SK-N-MC (cell line): Measurements from ENCODE around the gene SLC35F3.

Source experiments
- EZH2 ChIP-seq: fragments of 200-600 bp; sonication (generic); IDR thresholded peaks from one replicate; pipeline ENCODE4 v1.6.1; 2017; ENCODE audit warnings: antibody characterized with exemption
- FOXP2 ChIP-seq: optimal IDR thresholded peaks from 2 replicates; pipeline ENCODE3; 2011; ENCODE audit warnings: mild to moderate bottlenecking, moderate library complexity; ENCODE audit not compliant: insufficient read depth; ENCODE audit errors: extremely low read length, control extremely low read depth
- POLR2AphosphoS5 ChIP-seq: IDR thresholded peaks from 2 replicates; pipeline ENCODE4 v1.6.1; 2012; ENCODE audit warnings: mild to moderate bottlenecking, low read depth, low read length, borderline replicate concordance

DNA sequence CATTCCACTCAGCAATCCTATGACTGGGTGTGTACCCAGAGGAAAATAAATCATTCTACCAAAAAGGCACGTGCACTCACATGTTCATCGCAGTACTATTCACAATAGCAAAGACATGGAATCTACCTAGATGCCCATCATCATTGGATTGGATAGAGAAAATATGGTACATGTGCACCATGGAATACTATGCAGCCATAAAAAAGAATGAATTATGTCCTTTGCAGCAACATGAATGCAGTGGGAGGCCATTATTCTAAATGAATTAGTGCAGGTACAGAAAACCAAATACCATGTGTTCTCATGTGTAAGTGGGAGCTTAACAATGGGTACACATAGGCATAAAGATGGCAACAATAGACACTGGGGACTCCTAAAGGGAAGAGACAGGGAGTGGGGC lies 39.9 kb upstream of the SLC35F3 start:
- TF ChIP-seq POLR2AphosphoS5 = no peak
- no peak for TF ChIP-seq EZH2
- TF ChIP-seq FOXP2 = no peak
